ENCODE data around the gene RIMS3. TPM values are rescaled to one million over a fixed set of nuclear protein-coding genes. Genes with fewer than 3 reads are reported as not detected.

The RIMS3 gene
- total RNA-seq, 1 donor from 2014 or later = 17.2 TPM

DNA sequence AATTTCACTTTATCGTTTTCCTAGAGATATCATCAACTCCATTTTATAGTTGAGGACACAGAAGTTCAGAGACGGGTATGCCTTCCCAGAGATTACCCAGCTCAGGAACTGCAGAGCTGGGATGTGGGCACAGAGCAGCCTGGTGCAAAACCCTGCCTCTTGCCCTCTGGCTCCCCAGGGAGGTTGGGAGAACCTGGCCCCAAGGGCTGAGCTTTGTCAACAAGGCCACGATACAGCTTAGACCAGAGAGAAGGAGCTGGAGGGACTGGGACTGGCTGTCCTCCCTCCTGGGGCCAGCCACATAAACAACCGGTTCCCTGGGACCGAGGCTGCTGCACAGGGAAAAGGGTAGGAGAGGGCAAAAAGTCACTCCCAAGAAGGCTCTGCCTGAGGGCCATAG lies 3.8 kb downstream of the RIMS3 start:
- Histone ChIP-seq H3K4me2 (no peak overlapping the region), H3K4me1 (peaks cover 17% of the 10 kb centered on the region), H3K27ac (no peak overlapping the region), H4K20me1 (ENCODE audit: low read depth) (peaks cover 24% of the 10 kb centered on the region), H2AFZ (replicated peaks) (no peak overlapping the region), H3F3A (ENCODE audit: low read depth) (no peaks in the 10 kb centered on the region), H3K4me3 (no peak overlapping the region), H3K9ac (no peak overlapping the region), H3K9me3 (ENCODE audit: low read depth) (no peaks in the 10 kb centered on the region), H3K79me2 (ENCODE audit: low read depth) (no peaks in the 10 kb centered on the region), H3K27me3 (no peaks in the 10 kb centered on the region), H3K36me3 (no peaks in the 10 kb centered on the region)
- H3K27me3 Mint-ChIP-seq (ENCODE audit: insufficient read depth, low read depth) = peaks cover 5% of the 10 kb centered on the region
- no peaks in the 10 kb centered on the region for H3K9me3 Mint-ChIP-seq
- no peak overlapping the region for H3K27ac Mint-ChIP-seq
- TF ChIP-seq EZH2 (IDR thresholded peaks at IDR 0.05) (no peak), EZH2phosphoT487 (IDR thresholded peaks at IDR 0.05) (no peak)
- TF ChIP-seq, protein P1, sequence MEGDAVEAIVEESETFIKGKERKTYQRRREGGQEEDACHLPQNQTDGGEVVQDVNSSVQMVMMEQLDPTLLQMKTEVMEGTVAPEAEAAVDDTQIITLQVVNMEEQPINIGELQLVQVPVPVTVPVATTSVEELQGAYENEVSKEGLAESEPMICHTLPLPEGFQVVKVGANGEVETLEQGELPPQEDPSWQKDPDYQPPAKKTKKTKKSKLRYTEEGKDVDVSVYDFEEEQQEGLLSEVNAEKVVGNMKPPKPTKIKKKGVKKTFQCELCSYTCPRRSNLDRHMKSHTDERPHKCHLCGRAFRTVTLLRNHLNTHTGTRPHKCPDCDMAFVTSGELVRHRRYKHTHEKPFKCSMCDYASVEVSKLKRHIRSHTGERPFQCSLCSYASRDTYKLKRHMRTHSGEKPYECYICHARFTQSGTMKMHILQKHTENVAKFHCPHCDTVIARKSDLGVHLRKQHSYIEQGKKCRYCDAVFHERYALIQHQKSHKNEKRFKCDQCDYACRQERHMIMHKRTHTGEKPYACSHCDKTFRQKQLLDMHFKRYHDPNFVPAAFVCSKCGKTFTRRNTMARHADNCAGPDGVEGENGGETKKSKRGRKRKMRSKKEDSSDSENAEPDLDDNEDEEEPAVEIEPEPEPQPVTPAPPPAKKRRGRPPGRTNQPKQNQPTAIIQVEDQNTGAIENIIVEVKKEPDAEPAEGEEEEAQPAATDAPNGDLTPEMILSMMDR (IDR thresholded peaks at IDR 0.05) = no peak
- H3K36me3 Mint-ChIP-seq = no peaks in the 10 kb centered on the region
- H3K4me3 Mint-ChIP-seq = no peak overlapping the region
- peaks cover 25% of the 10 kb centered on the region for H3K4me1 Mint-ChIP-seq
- no peak for DNase-seq (ENCODE audit: low spot score)

DNA sequence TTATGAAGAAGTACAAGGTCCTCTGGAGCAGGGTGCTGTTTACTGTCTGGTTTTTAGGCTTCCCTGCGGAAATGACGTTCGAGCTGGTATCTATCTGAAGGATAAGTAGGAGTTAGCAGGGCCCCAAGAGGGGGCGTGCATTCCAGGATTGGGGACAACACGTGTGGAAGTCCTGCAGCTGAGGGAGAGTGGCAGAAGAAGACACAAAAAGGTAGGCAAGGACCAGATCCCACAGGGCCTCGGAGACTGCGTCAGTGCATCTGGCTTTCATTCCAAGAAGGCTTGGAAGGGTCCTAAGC lies 5.9 kb downstream of the RIMS3 start:
- no peaks in the 10 kb centered on the region for H3K36me3 ChIP-seq
- peaks cover 17% of the 10 kb centered on the region for H3K4me1 ChIP-seq
- Mint-ChIP-seq H3K4me1 (peaks cover 24% of the 10 kb centered on the region), H3K9me3 (no peaks in the 10 kb centered on the region), H3K27ac (no peak overlapping the region), H3K4me3 (no peak overlapping the region), H3K36me3 (no peaks in the 10 kb centered on the region), H3K27me3 (ENCODE audit: insufficient read depth, low read depth) (peaks cover 4% of the 10 kb centered on the region)
- no peak overlapping the region for H3K4me3 ChIP-seq
- no peak overlapping the region for H3K4me2 ChIP-seq
- TF ChIP-seq EZH2phosphoT487 (IDR thresholded peaks at IDR 0.05) = no peak
- TF ChIP-seq EZH2 (IDR thresholded peaks at IDR 0.05) = no peak
- TF ChIP-seq, protein P1 (IDR thresholded peaks at IDR 0.05) = no peak
- no peaks in the 10 kb centered on the region for H3F3A ChIP-seq (ENCODE audit: low read depth)
- no peak for DNase-seq (ENCODE audit: low spot score)
- peaks cover 24% of the 10 kb centered on the region for H4K20me1 ChIP-seq (ENCODE audit: low read depth)
- H3K27ac ChIP-seq = no peak overlapping the region
- H2AFZ ChIP-seq (replicated peaks) = no peak overlapping the region
- no peaks in the 10 kb centered on the region for H3K27me3 ChIP-seq
- H3K9ac ChIP-seq = no peak overlapping the region
- H3K9me3 ChIP-seq (ENCODE audit: low read depth) = no peaks in the 10 kb centered on the region
- no peaks in the 10 kb centered on the region for H3K79me2 ChIP-seq (ENCODE audit: low read depth)

- Histone ChIP-seq H3K79me2 (ENCODE audit: low read depth) (no peaks in the 10 kb centered on the region), H3K4me3 (no peak overlapping the region), H3K27ac (no peak overlapping the region), H3K27me3 (no peaks in the 10 kb centered on the region), H3K4me1 (peaks cover 19% of the 10 kb centered on the region), H3F3A (ENCODE audit: low read depth) (no peaks in the 10 kb centered on the region), H3K9me3 (ENCODE audit: low read depth) (no peaks in the 10 kb centered on the region), H4K20me1 (ENCODE audit: low read depth) (peaks cover 18% of the 10 kb centered on the region), H2AFZ (replicated peaks) (no peak overlapping the region), H3K36me3 (no peaks in the 10 kb centered on the region), H3K9ac (no peak overlapping the region), H3K4me2 (no peak overlapping the region)
- H3K4me3 Mint-ChIP-seq = no peak overlapping the region
- TF ChIP-seq EZH2 (IDR thresholded peaks at IDR 0.05) = no peak
- TF ChIP-seq EZH2phosphoT487 (IDR thresholded peaks at IDR 0.05) = no peak
- TF ChIP-seq, protein P1 (IDR thresholded peaks at IDR 0.05) = no peak
- no peaks in the 10 kb centered on the region for H3K9me3 Mint-ChIP-seq
- no peak overlapping the region for H3K27ac Mint-ChIP-seq
- H3K4me1 Mint-ChIP-seq = peaks cover 24% of the 10 kb centered on the region
- H3K27me3 Mint-ChIP-seq (ENCODE audit: insufficient read depth, low read depth) = peaks cover 10% of the 10 kb centered on the region
- no peak for DNase-seq (ENCODE audit: low spot score)
- no peaks in the 10 kb centered on the region for H3K36me3 Mint-ChIP-seq
Observed at GRCh38 chr1:40658751-40659648, 6.5 kb downstream of the RIMS3 start.
